GM23248 (cell line): ENCODE measurements around the gene PGAP3. TPM values are rescaled to one million over a fixed set of nuclear protein-coding genes. Genes with fewer than 3 reads are reported as not detected.
"Not testable (repeated sequence)": the region's sequence is repeated elsewhere in the genome, so short reads cannot be mapped to it uniquely, and the experiment has no call there.

Experiments
- DNase-seq: peaks from one replicate; pipeline ENCODE4 v3.0.0-alpha.2; 2015
- H2AFZ ChIP-seq: fragments of 200-600 bp; sonication (generic); 2 replicates; pipeline ENCODE4 v1.6.1; 2016; ENCODE audit warnings: antibody characterized with exemption
- H3F3A ChIP-seq: fragments of 200-600 bp; sonication (generic); 2 replicates; pipeline ENCODE4 v1.6.1; 2016; ENCODE audit warnings: mild to moderate bottlenecking, antibody characterized with exemption, mixed run types; ENCODE audit not compliant: insufficient read depth
- H3K27ac ChIP-seq: fragments of 200-600 bp; sonication (generic); 2 replicates; pipeline ENCODE4 v1.5.1; 2016; ENCODE audit warnings: mild to moderate bottlenecking
- H3K27me3 ChIP-seq: fragments of 200-600 bp; sonication (generic); replicated peaks from 2 replicates; pipeline ENCODE4 v1.6.1; 2016; ENCODE audit warnings: mild to moderate bottlenecking; ENCODE audit not compliant: insufficient read depth
- H3K36me3 ChIP-seq: fragments of 200-600 bp; sonication (generic); 2 replicates; pipeline ENCODE4 v1.6.1; 2016; ENCODE audit warnings: low read depth, mild to moderate bottlenecking
- H3K4me1 ChIP-seq: fragments of 200-600 bp; sonication (generic); 2 replicates; pipeline ENCODE4 v1.6.1; 2016; ENCODE audit warnings: mild to moderate bottlenecking; ENCODE audit not compliant: insufficient read depth
- H3K4me2 ChIP-seq: fragments of 200-600 bp; sonication (generic); one replicate; pipeline ENCODE4 v1.6.1; 2016; ENCODE audit warnings: mild to moderate bottlenecking; ENCODE audit not compliant: unreplicated experiment
- H3K4me3 ChIP-seq: fragments of 200-600 bp; sonication (generic); 2 replicates; pipeline ENCODE4 v1.5.1; 2016; ENCODE audit warnings: mild to moderate bottlenecking
- H3K79me2 ChIP-seq: fragments of 200-600 bp; sonication (generic); 2 replicates; pipeline ENCODE4 v1.6.1; 2016; ENCODE audit warnings: mild to moderate bottlenecking; ENCODE audit not compliant: insufficient read depth
- H3K9ac ChIP-seq: fragments of 200-600 bp; sonication (generic); 2 replicates; pipeline ENCODE4 v1.6.1; 2016; ENCODE audit warnings: mild to moderate bottlenecking
- H3K9me2 ChIP-seq: fragments of 200-600 bp; sonication (generic); 2 replicates; pipeline ENCODE4 v1.6.1; 2016; ENCODE audit warnings: mixed run types, mild to moderate bottlenecking, moderate library complexity; ENCODE audit not compliant: insufficient read depth
- H3K9me3 ChIP-seq: fragments of 200-600 bp; sonication (generic); one replicate; pipeline ENCODE4 v1.6.1; 2017; ENCODE audit warnings: low read depth
- H4K20me1 ChIP-seq: fragments of 200-600 bp; sonication (generic); 2 replicates; pipeline ENCODE4 v1.6.0; 2016; ENCODE audit not compliant: insufficient read depth
- EZH2 ChIP-seq: fragments of 200-600 bp; sonication (generic); IDR thresholded peaks from 2 replicates; pipeline ENCODE4 v1.6.1; 2018; ENCODE audit warnings: antibody characterized with exemption, mild to moderate bottlenecking; ENCODE audit not compliant: insufficient read depth, poor library complexity, severe bottlenecking
- EZH2phosphoT487 ChIP-seq: fragments of 200-600 bp; sonication (generic); IDR thresholded peaks from 2 replicates; pipeline ENCODE4 v1.6.1; 2018; ENCODE audit warnings: antibody characterized with exemption, moderate library complexity, mild to moderate bottlenecking, low read depth; ENCODE audit not compliant: insufficient read depth
- WGBS, 2 experiments: methylation state at CpG; one replicate each; pipeline ENCODE4 v1.1.6; 2015 to 2017; ENCODE audit warnings: low lambda C conversion rate in 2 of 2, low coverage in 1 of 2; ENCODE audit errors: missing lambda C conversion rate in 2 of 2; 5-methylcytosine and 5-hydroxymethylcytosine counted together
- in situ Hi-C: fragments of 300-500 bp; cut with MboI; formaldehyde crosslinking; loops from 2 replicates; pipeline ENCODE4 v1.15.0; 2020
- polyA plus RNA-seq: library from polyadenylated mRNA; unstranded; fragments of >200 nt; fragmentation: Nextera tagmentation; extraction: Ambion mirVana; gene quantifications from 2 replicates; pipeline ENCODE4 v1.2.1, GENCODE V29; 2016
- total RNA-seq: library from RNA; depleted of rRNA; stranded (reverse); fragments of >200 nt; shearing (Covaris generic); gene quantifications from 2 replicates; pipeline ENCODE4 v1.2.3, GENCODE V29; 2014

The PGAP3 gene
- total and polyA plus RNA-seq, 2 experiments from 2014 or later: 10.6 to 14.2 TPM

GRCh38 chr17:39701784-39702422 lies 14.0 kb upstream of the PGAP3 start:
- H3K27me3 ChIP-seq: no peaks in the 10 kb centered on the region
- H3K36me3 ChIP-seq: no peaks in the 10 kb centered on the region
- no peaks in the 10 kb centered on the region for H3F3A ChIP-seq
- H3K9ac ChIP-seq: peak overlapping the region; percentile 85
- H3K79me2 ChIP-seq: peaks cover 74% of the 10 kb centered on the region
- in situ Hi-C loops: no loop called here
- no peak overlapping the region for H3K27ac ChIP-seq
- DNase-seq: no peak
- H3K4me1 ChIP-seq: peaks cover 11% of the 10 kb centered on the region
- H2AFZ ChIP-seq: no peak overlapping the region
- no peaks in the 10 kb centered on the region for H3K9me3 ChIP-seq
- H3K4me3 ChIP-seq: peak overlapping the region; percentile 81
- H3K9me2 ChIP-seq: no peaks in the 10 kb centered on the region
- no peaks in the 10 kb centered on the region for H4K20me1 ChIP-seq
- peak overlapping the region; percentile 98 for H3K4me2 ChIP-seq
- WGBS, 2 experiments: 62 to 64% methylated on average over 4 of the region's 4 CpGs
- TF ChIP-seq EZH2phosphoT487 (no peak), EZH2 (no peak)

GRCh38 chr17:39701012-39701783 lies 13.3 kb upstream of the PGAP3 start:
- Histone ChIP-seq H3K36me3 (no peaks in the 10 kb centered on the region), H3K27ac (no peak overlapping the region), H3K4me2 (peak overlapping the region; percentile 98), H4K20me1 (no peaks in the 10 kb centered on the region), H2AFZ (no peak overlapping the region), H3K4me3 (peak overlapping the region; percentile 81), H3K9me3 (no peaks in the 10 kb centered on the region), H3K9me2 (no peaks in the 10 kb centered on the region), H3K79me2 (peaks cover 70% of the 10 kb centered on the region), H3K27me3 (no peaks in the 10 kb centered on the region), H3F3A (no peaks in the 10 kb centered on the region), H3K9ac (peak overlapping the region; percentile 85), H3K4me1 (peaks cover 11% of the 10 kb centered on the region)
- DNase-seq: no peak
- WGBS, 2 experiments: 47 to 48% methylated on average over 10 of the region's 10 CpGs
- in situ Hi-C loops: no loop called here
- no peak for TF ChIP-seq EZH2phosphoT487
- TF ChIP-seq EZH2: no peak

- Histone ChIP-seq H3K36me3 (no peaks in the 10 kb centered on the region), H3K79me2 (peaks cover 64% of the 10 kb centered on the region), H3K27ac (no peak overlapping the region), H3F3A (no peaks in the 10 kb centered on the region), H3K4me2 (peak overlapping the region; percentile 98), H3K4me3 (peak overlapping the region; percentile 81), H2AFZ (peak overlapping the region; percentile 97), H4K20me1 (no peaks in the 10 kb centered on the region), H3K9me3 (no peaks in the 10 kb centered on the region), H3K9me2 (no peaks in the 10 kb centered on the region), H3K9ac (peak overlapping the region; percentile 85), H3K4me1 (peaks cover 11% of the 10 kb centered on the region), H3K27me3 (no peaks in the 10 kb centered on the region)
- WGBS, 2 experiments: 1 to 2% methylated on average over 42 to 51 of the region's 57 CpGs
- DNase-seq: peak; percentile 64
- in situ Hi-C loops: no loop called here
- TF ChIP-seq EZH2 (no peak), EZH2phosphoT487 (no peak)
Measured at GRCh38 chr17:39700148-39700987, 12.5 kb upstream of the PGAP3 start.

GRCh38 chr17:39699818-39700147 lies 11.9 kb upstream of the PGAP3 start, which contains the start of gene ERBB2:
TSS of gene ERBB2 (plus strand) at chr17:39700064. CDS start at chr17:39700239, 175 bp downstream.
- no peaks in the 10 kb centered on the region for H4K20me1 ChIP-seq
- peaks cover 11% of the 10 kb centered on the region for H3K4me1 ChIP-seq
- in situ Hi-C loops: no loop called here
- peak within 1 kb of the TSS; percentile 28; the same call in 1 of the 2 replicates for H3K27ac ChIP-seq
- 1 to 3% methylated on average over 13 to 20 of the region's 20 CpGs for WGBS, 2 experiments
- H3K9me2 ChIP-seq: no peaks in the 10 kb centered on the region
- H3K79me2 ChIP-seq: peaks cover 58% of the 10 kb centered on the region
- DNase-seq: peak; percentile 84
- peak within 1 kb of the TSS; percentile 85 for H3K9ac ChIP-seq
- peak within 1 kb of the TSS; percentile 81 for H3K4me3 ChIP-seq
- peak within 1 kb of the TSS; percentile 97 for H2AFZ ChIP-seq
- TF ChIP-seq EZH2phosphoT487 (no peak), EZH2 (no peak)
- H3K4me2 ChIP-seq: peak within 1 kb of the TSS; percentile 98
- H3K27me3 ChIP-seq: no peaks in the 10 kb centered on the region
- no peaks in the 10 kb centered on the region for H3K36me3 ChIP-seq
- H3F3A ChIP-seq: no peaks in the 10 kb centered on the region
- no peaks in the 10 kb centered on the region for H3K9me3 ChIP-seq

- H4K20me1 ChIP-seq, H3F3A ChIP-seq, DNase-seq, H3K9me2 ChIP-seq, H3K9me3 ChIP-seq, H3K36me3 ChIP-seq, H3K27me3 ChIP-seq, in situ Hi-C loops: not testable (repeated sequence)
- Histone ChIP-seq H3K27ac (peak overlapping the region; percentile 28; the same call in 1 of the 2 replicates), H3K9ac (peak overlapping the region; percentile 85), H3K4me3 (peak overlapping the region; percentile 81), H3K79me2 (peaks cover 53% of the 10 kb centered on the region), H2AFZ (peak overlapping the region; percentile 97), H3K4me2 (peak overlapping the region; percentile 98), H3K4me1 (peaks cover 11% of the 10 kb centered on the region)
- WGBS, 2 experiments: 45 to 46% methylated on average over 11 of the region's 11 CpGs
Measured at GRCh38 chr17:39699157-39699817, 11.4 kb upstream of the PGAP3 start.
